OCI-LY7 (cell line): ENCODE data around the gene PTRH1.

Source experiments
- EZH2phosphoT487 ChIP-seq: fragments of 200-600 bp; sonication (generic); IDR thresholded peaks from 2 replicates; pipeline ENCODE4 v1.6.1; 2018; ENCODE audit warnings: low read depth, borderline replicate concordance, mild to moderate bottlenecking, mixed run types, antibody characterized with exemption, low read length, moderate library complexity, mixed read lengths
- TF ChIP-seq, protein P1 (sequence below): fragments of 200-600 bp; sonication (generic); conservative IDR thresholded peaks from 2 replicates; pipeline ENCODE4 v1.5.1; 2014; ENCODE audit warnings: mild to moderate bottlenecking, antibody characterized with exemption, low read length, moderate library complexity, mixed read lengths

DNA sequence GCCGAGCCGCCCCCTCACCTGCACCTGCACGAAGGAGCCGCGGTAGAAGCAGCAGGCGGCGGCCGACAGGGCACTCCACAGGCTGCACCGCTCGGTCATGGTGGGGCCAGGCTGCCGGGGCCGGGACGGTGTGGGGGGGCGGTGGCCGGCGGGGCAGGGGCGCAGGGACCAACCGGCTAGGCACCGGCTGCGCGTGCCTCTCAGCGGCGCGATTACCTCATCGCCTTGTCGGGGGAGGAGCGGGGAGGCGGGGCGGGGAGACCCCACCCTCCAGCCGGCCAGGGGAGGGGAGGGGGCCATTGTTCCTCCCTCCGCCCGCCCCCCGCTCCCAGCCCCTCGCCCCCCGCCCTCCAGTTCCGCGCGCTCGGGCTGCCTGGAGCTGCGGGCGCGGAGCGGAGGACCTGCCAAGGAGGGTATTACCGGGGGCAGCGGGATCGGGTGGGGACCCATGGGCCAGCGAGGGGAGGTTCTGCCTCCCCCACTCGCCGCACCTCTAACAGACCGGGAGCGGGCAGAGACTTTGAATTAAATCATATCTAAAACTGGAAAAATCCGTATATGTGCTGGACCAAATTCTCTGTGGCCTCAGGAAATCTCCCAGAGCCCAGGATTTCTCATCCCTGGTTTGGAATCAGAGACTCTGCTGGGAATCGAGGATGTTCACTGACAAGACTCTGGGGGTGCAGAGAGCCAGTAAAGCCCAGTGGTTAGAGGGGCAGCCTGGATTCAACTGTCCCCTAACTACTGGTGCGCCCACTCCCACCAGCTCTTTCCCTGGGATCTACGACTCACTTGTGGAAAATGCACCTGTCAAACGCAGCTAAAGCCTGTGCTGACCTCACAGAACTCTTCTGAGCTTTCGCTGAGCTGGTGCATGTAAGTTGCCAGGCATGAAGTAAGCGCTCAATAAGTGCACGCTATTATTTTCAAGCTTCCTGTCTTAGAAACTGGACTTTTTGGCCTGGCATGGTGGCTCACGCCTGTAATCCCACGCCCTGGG, 39.9 kb upstream of the PTRH1 start:
- TF ChIP-seq, protein P1, sequence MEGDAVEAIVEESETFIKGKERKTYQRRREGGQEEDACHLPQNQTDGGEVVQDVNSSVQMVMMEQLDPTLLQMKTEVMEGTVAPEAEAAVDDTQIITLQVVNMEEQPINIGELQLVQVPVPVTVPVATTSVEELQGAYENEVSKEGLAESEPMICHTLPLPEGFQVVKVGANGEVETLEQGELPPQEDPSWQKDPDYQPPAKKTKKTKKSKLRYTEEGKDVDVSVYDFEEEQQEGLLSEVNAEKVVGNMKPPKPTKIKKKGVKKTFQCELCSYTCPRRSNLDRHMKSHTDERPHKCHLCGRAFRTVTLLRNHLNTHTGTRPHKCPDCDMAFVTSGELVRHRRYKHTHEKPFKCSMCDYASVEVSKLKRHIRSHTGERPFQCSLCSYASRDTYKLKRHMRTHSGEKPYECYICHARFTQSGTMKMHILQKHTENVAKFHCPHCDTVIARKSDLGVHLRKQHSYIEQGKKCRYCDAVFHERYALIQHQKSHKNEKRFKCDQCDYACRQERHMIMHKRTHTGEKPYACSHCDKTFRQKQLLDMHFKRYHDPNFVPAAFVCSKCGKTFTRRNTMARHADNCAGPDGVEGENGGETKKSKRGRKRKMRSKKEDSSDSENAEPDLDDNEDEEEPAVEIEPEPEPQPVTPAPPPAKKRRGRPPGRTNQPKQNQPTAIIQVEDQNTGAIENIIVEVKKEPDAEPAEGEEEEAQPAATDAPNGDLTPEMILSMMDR, result no peak
- TF ChIP-seq EZH2phosphoT487, result no peak
